HepG2 (cell line): ENCODE measurements around the gene PCGF6. TPM values are rescaled to one million over a fixed set of nuclear protein-coding genes. Genes with fewer than 3 reads are reported as not detected.

Source experiments
- ATF7 ChIP-seq, 2 experiments: fragments of 450-650 bp in 1 of 2; sonication (generic) in 1 of 2; formaldehyde crosslinking in 1 of 2; IDR thresholded peaks; 2 replicates each; pipeline versions ENCODE4 v1.4.0 to v1.6.1; 2016 to 2020; ENCODE audit warnings: antibody characterized with exemption in 1 of 2, mild to moderate bottlenecking in 1 of 2, missing genetic modification reagents in 1 of 2
- PBX2 ChIP-seq: IDR thresholded peaks from 2 replicates; pipeline ENCODE4 v1.6.1; 2016; ENCODE audit warnings: control low read depth
- PREB ChIP-seq: sonication (generic); formaldehyde crosslinking; IDR thresholded peaks from 2 replicates; pipeline ENCODE4 v1.4.0; 2020; ENCODE audit warnings: missing genetic modification reagents
- SOX13 ChIP-seq, 3 experiments: fragments of 450-650 bp in 1 of 3; sonication (generic) in 1 of 3; formaldehyde crosslinking in 1 of 3; IDR thresholded peaks in 2 of 3; conservative IDR thresholded peaks in 1 of 3; 2 replicates each; pipeline versions ENCODE4 v1.5.0 to v1.6.1; 2016 to 2020; ENCODE audit warnings: antibody characterized with exemption in 1 of 3, mild to moderate bottlenecking in 1 of 3, missing compliant biosample characterization in 1 of 3, missing genetic modification reagents in 1 of 3, moderate library complexity in 1 of 3
- TAF1 ChIP-seq: sonication (generic); formaldehyde crosslinking; IDR thresholded peaks from 2 replicates; pipeline ENCODE4 v1.4.0; 2020; ENCODE audit warnings: missing genetic modification reagents
- TARDBP ChIP-seq: sonication (generic); formaldehyde crosslinking; IDR thresholded peaks from 2 replicates; pipeline ENCODE4 v1.8.0; 2022; ENCODE audit warnings: mild to moderate bottlenecking, missing genetic modification reagents
- THAP7 ChIP-seq: sonication (generic); formaldehyde crosslinking; IDR thresholded peaks from 2 replicates; pipeline ENCODE4 v1.8.1; 2023; ENCODE audit warnings: mild to moderate bottlenecking, missing genetic modification reagents
- ZBED4 ChIP-seq: sonication (generic); formaldehyde crosslinking; IDR thresholded peaks from 2 replicates; pipeline ENCODE4 v1.4.0; 2020; ENCODE audit warnings: missing genetic modification reagents, borderline replicate concordance
- ZBTB3 ChIP-seq: sonication (generic); formaldehyde crosslinking; IDR thresholded peaks from 2 replicates; pipeline ENCODE4 v1.4.0; 2020; ENCODE audit warnings: low read depth, mild to moderate bottlenecking, moderate library complexity, missing genetic modification reagents, borderline replicate concordance
- ZBTB49 ChIP-seq: sonication (generic); formaldehyde crosslinking; IDR thresholded peaks from 2 replicates; pipeline ENCODE4 v1.4.0; 2020; ENCODE audit warnings: missing genetic modification reagents, borderline replicate concordance
- ZFX ChIP-seq: sonication (generic); formaldehyde crosslinking; IDR thresholded peaks from 2 replicates; pipeline ENCODE4 v1.4.0; 2020; ENCODE audit warnings: mild to moderate bottlenecking, low read depth, missing genetic modification reagents, moderate library complexity
- ZMYM4 ChIP-seq: sonication (generic); formaldehyde crosslinking; IDR thresholded peaks from 2 replicates; pipeline ENCODE4 v1.8.1; 2023; ENCODE audit warnings: mild to moderate bottlenecking, missing genetic modification reagents
- ZNF33A ChIP-seq: sonication (generic); formaldehyde crosslinking; IDR thresholded peaks from 2 replicates; pipeline ENCODE4 v1.5.1; 2020; ENCODE audit warnings: missing genetic modification reagents, mild to moderate bottlenecking, moderate library complexity, borderline replicate concordance
- ZNF562 ChIP-seq: sonication (generic); formaldehyde crosslinking; IDR thresholded peaks from 2 replicates; pipeline ENCODE4 v1.8.0; 2022; ENCODE audit warnings: missing genetic modification reagents, borderline replicate concordance
- ZNF572 ChIP-seq: sonication (generic); formaldehyde crosslinking; IDR thresholded peaks from 2 replicates; pipeline ENCODE4 v1.5.1; 2020; ENCODE audit warnings: mild to moderate bottlenecking, missing genetic modification reagents
- ZNF619 ChIP-seq: sonication (generic); formaldehyde crosslinking; IDR thresholded peaks from 2 replicates; pipeline ENCODE4 v1.4.0; 2020; ENCODE audit warnings: mild to moderate bottlenecking, missing genetic modification reagents
- ZNF691 ChIP-seq: sonication (generic); formaldehyde crosslinking; IDR thresholded peaks from 2 replicates; pipeline ENCODE4 v1.4.0; 2020; ENCODE audit warnings: missing genetic modification reagents, low read depth, mild to moderate bottlenecking, borderline replicate concordance
- ZNF792 ChIP-seq: IDR thresholded peaks from 2 replicates; pipeline ENCODE4 v1.6.1; 2016
- polyA plus RNA-seq, 8 experiments: library from polyadenylated mRNA; depleted of rRNA in 3 of 8; stranded (reverse) in 7 of 8; unstranded in 1 of 8; fragments of >200 nt; fragmentation: Illumina TruSeq in 4 of 8; extraction: Trizol in 4 of 8; gene quantifications; 2 replicates each; pipeline versions ENCODE4 v1.2.1 to v1.2.3, GENCODE V29; 2011 to 2016; ENCODE audit warnings: low read depth in 4 of 8, missing spikeins in 1 of 8, mixed read lengths in 1 of 8; ENCODE audit not compliant: insufficient read depth in 1 of 8
- total RNA-seq, 5 experiments: library from RNA; depleted of rRNA; stranded (reverse); fragments of >200 nt; fragmentation: Illumina TruSeq; extraction: Trizol; gene quantifications; 2 replicates each; pipeline ENCODE4 v1.2.3, GENCODE V29; 2016; ENCODE audit warnings: low read depth in 1 of 5

The PCGF6 gene
- total and polyA plus RNA-seq, 2 of the 13 experiments (the other 11 are each of a cell fraction or from before 2014, with no cell fraction given): 5.2 to 19.4 TPM

- TF ChIP-seq ZBTB3 (no peak), PREB (CRISPR knock-in tag) (no peak), PBX2 (CRISPR knock-in tag) (no peak), ZBTB49 (CRISPR knock-in tag) (peak; percentile 94), ZNF619 (CRISPR knock-in tag) (no peak), ZBED4 (CRISPR knock-in tag) (peak; percentile 81; the same call in 1 of the 2 replicates), ZMYM4 (CRISPR knock-in tag) (peak; percentile 47; the same call in 1 of the 2 replicates), TARDBP (CRISPR knock-in tag) (no peak), ZFX (CRISPR knock-in tag) (no peak), ZNF562 (CRISPR knock-in tag) (no peak), ZNF33A (CRISPR knock-in tag) (no peak), ZNF691 (CRISPR knock-in tag) (no peak), SOX13 (IDR thresholded peaks at IDR 0.05) (no peak), SOX13 (CRISPR knock-in tag; conservative IDR thresholded peaks at IDR 0.05 in 1 of 2, IDR thresholded peaks at IDR 0.05 in 1 of 2) (0 out of 4 replicates have a peak, but pooled peaks of 1 of the 2 experiments have one; percentile 27), ZNF572 (CRISPR knock-in tag) (no peak), THAP7 (CRISPR knock-in tag) (no peak), ATF7 (IDR thresholded peaks at IDR 0.05) (no peak), ATF7 (CRISPR knock-in tag; IDR thresholded peaks at IDR 0.05) (no peak), TAF1 (CRISPR knock-in tag) (no peak), ZNF792 (CRISPR knock-in tag) (peak; percentile 83)
These were observed 85.1 kb downstream of the PCGF6 start (continued) for GRCh38 chr10:103265717-103266329.
